ENCODE results near the gene TAP1. TPM values are rescaled to one million over a fixed set of nuclear protein-coding genes. Genes with fewer than 3 reads are reported as not detected.

The TAP1 gene
- total and polyA plus RNA-seq, 10 of the 15 experiments (the other 5 are each of a cell fraction or from before 2014, with no cell fraction given), result 33.4 to 249 (median 169) TPM

DNA sequence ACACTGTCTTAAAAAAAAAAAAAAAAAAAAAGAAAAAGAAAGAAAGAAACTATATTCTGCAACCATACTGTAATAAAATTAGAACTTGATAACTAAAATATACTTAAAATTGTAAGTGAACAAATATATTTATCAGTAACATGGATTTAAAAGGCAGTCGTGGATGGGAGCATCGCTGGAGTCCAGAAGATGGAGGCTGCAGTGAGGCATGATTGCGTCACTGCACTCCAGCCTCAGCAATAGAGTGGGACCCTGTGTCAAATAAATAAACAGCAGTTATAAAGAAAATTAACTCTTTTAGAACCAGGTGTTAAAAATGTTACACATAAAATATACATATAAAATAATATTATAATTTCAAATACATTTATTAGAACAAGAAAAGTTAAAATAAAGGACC lies 9.2 kb upstream of the TAP1 start:
- SMC1A ChIA-PET (ENCODE audit: uncharacterized antibody, unreplicated experiment), result interaction anchor here (1.0 to 2.6 kb wide), 4 partner anchors 20 to 430 kb away, joined by 3 to 20 read pairs (median 6); partner anchors contain the start of gene TAP2
- Histone ChIP-seq H3K9me3 (replicated peaks; ENCODE audit: control insufficient read depth, insufficient read depth, low read length) (no peaks in the 10 kb centered on the region), H3K9ac (ENCODE audit: control insufficient read depth, insufficient read depth, low read length) (no peak overlapping the region), H3K79me2 (ENCODE audit: control insufficient read depth, insufficient read depth, low read length) (peaks cover under 1% of the 10 kb centered on the region), H2AFZ (ENCODE audit: control insufficient read depth, low read depth, low read length) (no peak overlapping the region), H3K27me3 (replicated peaks in 1 of 2; ENCODE audit: control insufficient read depth in 2 of 2, insufficient read depth in 2 of 2, low read length in 1 of 2) (no peaks in the 10 kb centered on the region), H3K4me1 (ENCODE audit: control insufficient read depth, insufficient read depth, low read length) (peaks cover 32% of the 10 kb centered on the region), H3K36me3 (ENCODE audit: control insufficient read depth in 2 of 2, insufficient read depth in 2 of 2, low read length in 1 of 2) (peaks cover 1 to 6% of the 10 kb centered on the region in 2 experiments; a peak in 3 of 4 replicates), H3K4me3 (no peak overlapping the region), H3K4me2 (ENCODE audit: control insufficient read depth, insufficient read depth) (no peak overlapping the region), H3K27ac (ENCODE audit: control insufficient read depth, insufficient read depth) (no peak overlapping the region), H4K20me1 (ENCODE audit: control insufficient read depth, insufficient read depth) (no peaks in the 10 kb centered on the region)
- WGBS (ENCODE audit: insufficient coverage, insufficient replicate concordance, low lambda C conversion rate, missing lambda C conversion rate), result 97% methylated on average over 3 of the region's 3 CpGs
- POLR2A ChIA-PET, result interaction anchor here (1.0 to 2.0 kb wide), 3 partner anchors 9 to 24 kb away, joined by 4 to 7 read pairs (median 6); partner anchors contain the start of genes PSMB9, TAP1 and TAP2
- CTCF ChIA-PET, result interaction anchor here (0.7 to 3.4 kb wide), 5 partner anchors 8 to 77 kb away, joined by 3 to 23 read pairs (median 7); partner anchors contain the start of genes PSMB9, TAP1 and TAP2
- in situ Hi-C loops (cut with MboI), result no loop called here
- RAD21 ChIA-PET (ENCODE audit: unreplicated experiment), result interaction anchor here (2.3 kb wide), 1 partner anchor 24 kb away, joined by 11 read pairs; the partner anchor contains the start of gene TAP2
- intact Hi-C loops (cut with micrococcal nuclease; ENCODE audit: unreplicated experiment), result no loop called here
- ATAC-seq, result no peak
- no TSS peak for BruUV-seq (replicated peaks)
- no peak for DNase-seq (ENCODE audit: low read depth, low spot score)
- FAIRE-seq, result no peak
- TF ChIP-seq NBN (IDR thresholded peaks at IDR 0.05) (no peak), STAT3 (IDR thresholded peaks at IDR 0.05; ENCODE audit: low read depth, low read length) (no peak), KDM1A (IDR thresholded peaks at IDR 0.05; ENCODE audit: borderline replicate concordance) (no peak), CHD1 (IDR thresholded peaks at IDR 0.05; ENCODE audit: low read depth, low read length) (no peak), BHLHE40 (IDR thresholded peaks at IDR 0.05; ENCODE audit: borderline replicate concordance in 1 of 2, low read depth in 2 of 2, low read length in 1 of 2) (no peak), YY1 (IDR thresholded peaks at IDR 0.05; ENCODE audit: low read depth, low read length) (no peak), RBBP5 (conservative IDR thresholded peaks at IDR 0.05) (no peak), SP1 (IDR thresholded peaks at IDR 0.05; ENCODE audit: low read depth, low read length) (no peak), CBFB (IDR thresholded peaks at IDR 0.05; ENCODE audit: low read depth) (no peak)
- TF ChIP-seq, protein P1, sequence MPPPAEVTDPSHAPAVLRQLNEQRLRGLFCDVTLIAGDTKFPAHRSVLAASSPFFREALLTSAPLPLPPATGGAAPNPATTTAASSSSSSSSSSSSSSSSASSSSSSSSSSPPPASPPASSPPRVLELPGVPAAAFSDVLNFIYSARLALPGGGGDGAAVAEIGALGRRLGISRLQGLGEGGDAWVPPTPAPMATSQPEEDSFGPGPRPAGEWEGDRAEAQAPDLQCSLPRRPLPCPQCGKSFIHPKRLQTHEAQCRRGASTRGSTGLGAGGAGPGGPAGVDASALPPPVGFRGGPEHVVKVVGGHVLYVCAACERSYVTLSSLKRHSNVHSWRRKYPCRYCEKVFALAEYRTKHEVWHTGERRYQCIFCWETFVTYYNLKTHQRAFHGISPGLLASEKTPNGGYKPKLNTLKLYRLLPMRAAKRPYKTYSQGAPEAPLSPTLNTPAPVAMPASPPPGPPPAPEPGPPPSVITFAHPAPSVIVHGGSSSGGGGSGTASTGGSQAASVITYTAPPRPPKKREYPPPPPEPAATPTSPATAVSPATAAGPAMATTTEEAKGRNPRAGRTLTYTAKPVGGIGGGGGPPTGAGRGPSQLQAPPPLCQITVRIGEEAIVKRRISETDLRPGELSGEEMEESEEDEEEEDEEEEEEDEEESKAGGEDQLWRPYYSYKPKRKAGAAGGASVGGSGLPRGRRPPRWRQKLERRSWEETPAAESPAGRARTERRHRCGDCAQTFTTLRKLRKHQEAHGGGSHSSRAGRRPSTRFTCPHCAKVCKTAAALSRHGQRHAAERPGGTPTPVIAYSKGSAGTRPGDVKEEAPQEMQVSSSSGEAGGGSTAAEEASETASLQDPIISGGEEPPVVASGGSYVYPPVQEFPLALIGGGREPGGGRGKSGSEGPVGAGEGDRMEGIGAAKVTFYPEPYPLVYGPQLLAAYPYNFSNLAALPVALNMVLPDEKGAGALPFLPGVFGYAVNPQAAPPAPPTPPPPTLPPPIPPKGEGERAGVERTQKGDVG (CRISPR knock-in tag; IDR thresholded peaks at IDR 0.05), result no peak
- TF ChIP-seq, protein P2, sequence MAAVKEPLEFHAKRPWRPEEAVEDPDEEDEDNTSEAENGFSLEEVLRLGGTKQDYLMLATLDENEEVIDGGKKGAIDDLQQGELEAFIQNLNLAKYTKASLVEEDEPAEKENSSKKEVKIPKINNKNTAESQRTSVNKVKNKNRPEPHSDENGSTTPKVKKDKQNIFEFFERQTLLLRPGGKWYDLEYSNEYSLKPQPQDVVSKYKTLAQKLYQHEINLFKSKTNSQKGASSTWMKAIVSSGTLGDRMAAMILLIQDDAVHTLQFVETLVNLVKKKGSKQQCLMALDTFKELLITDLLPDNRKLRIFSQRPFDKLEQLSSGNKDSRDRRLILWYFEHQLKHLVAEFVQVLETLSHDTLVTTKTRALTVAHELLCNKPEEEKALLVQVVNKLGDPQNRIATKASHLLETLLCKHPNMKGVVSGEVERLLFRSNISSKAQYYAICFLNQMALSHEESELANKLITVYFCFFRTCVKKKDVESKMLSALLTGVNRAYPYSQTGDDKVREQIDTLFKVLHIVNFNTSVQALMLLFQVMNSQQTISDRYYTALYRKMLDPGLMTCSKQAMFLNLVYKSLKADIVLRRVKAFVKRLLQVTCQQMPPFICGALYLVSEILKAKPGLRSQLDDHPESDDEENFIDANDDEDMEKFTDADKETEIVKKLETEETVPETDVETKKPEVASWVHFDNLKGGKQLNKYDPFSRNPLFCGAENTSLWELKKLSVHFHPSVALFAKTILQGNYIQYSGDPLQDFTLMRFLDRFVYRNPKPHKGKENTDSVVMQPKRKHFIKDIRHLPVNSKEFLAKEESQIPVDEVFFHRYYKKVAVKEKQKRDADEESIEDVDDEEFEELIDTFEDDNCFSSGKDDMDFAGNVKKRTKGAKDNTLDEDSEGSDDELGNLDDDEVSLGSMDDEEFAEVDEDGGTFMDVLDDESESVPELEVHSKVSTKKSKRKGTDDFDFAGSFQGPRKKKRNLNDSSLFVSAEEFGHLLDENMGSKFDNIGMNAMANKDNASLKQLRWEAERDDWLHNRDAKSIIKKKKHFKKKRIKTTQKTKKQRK (IDR thresholded peaks at IDR 0.05; ENCODE audit: low read depth, low read length), result no peak
- TF ChIP-seq, protein P3, sequence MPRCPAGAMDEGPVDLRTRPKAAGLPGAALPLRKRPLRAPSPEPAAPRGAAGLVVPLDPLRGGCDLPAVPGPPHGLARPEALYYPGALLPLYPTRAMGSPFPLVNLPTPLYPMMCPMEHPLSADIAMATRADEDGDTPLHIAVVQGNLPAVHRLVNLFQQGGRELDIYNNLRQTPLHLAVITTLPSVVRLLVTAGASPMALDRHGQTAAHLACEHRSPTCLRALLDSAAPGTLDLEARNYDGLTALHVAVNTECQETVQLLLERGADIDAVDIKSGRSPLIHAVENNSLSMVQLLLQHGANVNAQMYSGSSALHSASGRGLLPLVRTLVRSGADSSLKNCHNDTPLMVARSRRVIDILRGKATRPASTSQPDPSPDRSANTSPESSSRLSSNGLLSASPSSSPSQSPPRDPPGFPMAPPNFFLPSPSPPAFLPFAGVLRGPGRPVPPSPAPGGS (IDR thresholded peaks at IDR 0.05; ENCODE audit: borderline replicate concordance, insufficient read depth, low read depth, low read length, poor library complexity, severe bottlenecking), result no peak
- TF ChIP-seq, protein P4, sequence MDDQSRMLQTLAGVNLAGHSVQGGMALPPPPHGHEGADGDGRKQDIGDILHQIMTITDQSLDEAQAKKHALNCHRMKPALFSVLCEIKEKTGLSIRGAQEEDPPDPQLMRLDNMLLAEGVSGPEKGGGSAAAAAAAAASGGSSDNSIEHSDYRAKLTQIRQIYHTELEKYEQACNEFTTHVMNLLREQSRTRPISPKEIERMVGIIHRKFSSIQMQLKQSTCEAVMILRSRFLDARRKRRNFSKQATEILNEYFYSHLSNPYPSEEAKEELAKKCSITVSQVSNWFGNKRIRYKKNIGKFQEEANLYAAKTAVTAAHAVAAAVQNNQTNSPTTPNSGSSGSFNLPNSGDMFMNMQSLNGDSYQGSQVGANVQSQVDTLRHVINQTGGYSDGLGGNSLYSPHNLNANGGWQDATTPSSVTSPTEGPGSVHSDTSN (IDR thresholded peaks at IDR 0.05; ENCODE audit: insufficient replicate concordance, low read depth, low read length), result no peak
